PC-3 (cell line): Measurements from ENCODE around the gene ABCA2. TPM values are rescaled to one million over a fixed set of nuclear protein-coding genes. Genes with fewer than 3 reads are reported as not detected.

Source experiments
- ATAC-seq: fragments of 200-7000 bp; cut with Tn5 transposase; 2 replicates; pipeline ENCODE4 v1.9.1; 2020; ENCODE audit warnings: mild to moderate bottlenecking, moderate library complexity
- BruUV-seq: library from RNA; stranded (reverse); fragments of 400-500 nt; replicated peaks from 2 replicates; lab custom pipeline; 2021; lab: Mats Ljungman, UMichigan
- CTCF ChIA-PET: fragments of 300-600 bp; sonication (Branson Sonifier 250); formaldehyde crosslinking; loops from one replicate; lab custom pipeline; 2022; ENCODE audit warnings: antibody characterized with exemption; lab: Charles Lee
- POLR2A ChIA-PET: fragments of 300-600 bp; sonication (Branson Sonifier 250); formaldehyde crosslinking; loops from one replicate; lab custom pipeline; 2022; ENCODE audit warnings: antibody characterized with exemption; ENCODE audit not compliant: unreplicated experiment; lab: Charles Lee
- DNase-seq: peaks from one replicate; pipeline ENCODE4 v3.0.0-alpha.2; 2015
- H2AFZ ChIP-seq: fragments of 300-600 bp; sonication (generic); 2 replicates; pipeline ENCODE4 v1.6.0; 2016; ENCODE audit warnings: antibody characterized with exemption, low read length
- H3F3A ChIP-seq: fragments of 300-600 bp; sonication (generic); one replicate; pipeline ENCODE4 v1.6.0; 2017; ENCODE audit warnings: antibody characterized with exemption, low read length, control low read depth, mild to moderate bottlenecking; ENCODE audit not compliant: unreplicated experiment
- H3K27ac ChIP-seq: fragments of 300-600 bp; sonication (generic); 2 replicates; pipeline ENCODE4 v1.5.1; 2016; ENCODE audit warnings: mild to moderate bottlenecking, low read length
- H3K27me3 ChIP-seq: fragments of 300-600 bp; sonication (generic); 2 replicates; pipeline ENCODE4 v1.6.1; 2016; ENCODE audit warnings: low read length, mixed read lengths
- H3K36me3 ChIP-seq: fragments of 300-600 bp; sonication (generic); 2 replicates; pipeline ENCODE4 v1.6.1; 2016; ENCODE audit warnings: low read depth, mixed run types, low read length, mixed read lengths
- H3K4me1 ChIP-seq: fragments of 300-600 bp; sonication (generic); 2 replicates; pipeline ENCODE4 v1.5.1; 2016; ENCODE audit warnings: low read length; ENCODE audit not compliant: insufficient read depth
- H3K4me2 ChIP-seq: fragments of 300-600 bp; sonication (generic); 2 replicates; pipeline ENCODE4 v1.6.0; 2016; ENCODE audit warnings: low read length
- H3K4me3 ChIP-seq: fragments of 300-600 bp; sonication (generic); 2 replicates; pipeline ENCODE4 v1.5.1; 2016; ENCODE audit warnings: mild to moderate bottlenecking, low read length, mixed read lengths
- H3K79me2 ChIP-seq: fragments of 300-600 bp; sonication (generic); 2 replicates; pipeline ENCODE4 v1.6.1; 2017; ENCODE audit warnings: low read length, mixed read lengths
- H3K9ac ChIP-seq: fragments of 300-600 bp; sonication (generic); 2 replicates; pipeline ENCODE4 v1.6.0; 2016; ENCODE audit warnings: mild to moderate bottlenecking, low read length
- H3K9me2 ChIP-seq: fragments of 300-600 bp; sonication (generic); replicated peaks from 2 replicates; pipeline ENCODE4 v1.6.1; 2016; ENCODE audit warnings: mixed run types, low read length, mixed read lengths
- H3K9me3 ChIP-seq: fragments of 300-600 bp; sonication (generic); 2 replicates; pipeline ENCODE4 v1.6.1; 2016; ENCODE audit warnings: low read length, mixed read lengths
- H4K20me1 ChIP-seq: fragments of 300-600 bp; sonication (generic); 2 replicates; pipeline ENCODE4 v1.6.1; 2016; ENCODE audit warnings: low read length, mixed read lengths
- CTCF ChIP-seq: fragments of 300-600 bp; sonication (generic); conservative IDR thresholded peaks from 2 replicates; pipeline ENCODE4 v1.5.1; 2017; ENCODE audit warnings: antibody characterized with exemption, low read depth, mild to moderate bottlenecking, low read length
- EZH2 ChIP-seq: fragments of 300-600 bp; sonication (generic); IDR thresholded peaks from one replicate; pipeline ENCODE4 v1.6.1; 2017; ENCODE audit warnings: antibody characterized with exemption, mild to moderate bottlenecking, low read length; ENCODE audit not compliant: unreplicated experiment
- EZH2phosphoT487 ChIP-seq: fragments of 300-600 bp; sonication (generic); IDR thresholded peaks from 2 replicates; pipeline ENCODE4 v1.6.1; 2018; ENCODE audit warnings: mild to moderate bottlenecking, antibody characterized with exemption, low read length, borderline replicate concordance
- intact Hi-C: fragments of 100-400 bp; cut with micrococcal nuclease; formaldehyde crosslinking; loops from 2 replicates; pipeline ENCODE4 v1.9.0; 2023
- total RNA-seq: library from RNA; depleted of rRNA; stranded (reverse); fragments of >200 nt; gene quantifications from 2 replicates; pipeline ENCODE4 v1.2.3, GENCODE V29; 2014

ABCA2 gene
- total RNA-seq, 1 experiment from 2014 or later, result 31.5 TPM

GRCh38 chr9:137052998-137053943 lies 25.2 kb upstream of the ABCA2 start:
- ChIA-PET POLR2A (no interaction called here), CTCF (interaction anchor here (0.6 to 1.0 kb wide), 2 partner anchors 13 to 18 kb away, joined by 3 to 4 read pairs; no protein-coding TSS in a partner anchor)
- Histone ChIP-seq H3K4me1 (peaks cover 24% of the 10 kb centered on the region), H3K4me3 (peak overlapping the region; percentile 67), H3K79me2 (no peaks in the 10 kb centered on the region), H3K27me3 (no peaks in the 10 kb centered on the region), H3K9ac (no peak overlapping the region), H3F3A (no peaks in the 10 kb centered on the region), H3K36me3 (no peaks in the 10 kb centered on the region), H3K4me2 (peak overlapping the region; percentile 92), H4K20me1 (no peaks in the 10 kb centered on the region), H3K9me3 (no peaks in the 10 kb centered on the region), H3K27ac (no peak overlapping the region), H3K9me2 (no peaks in the 10 kb centered on the region), H2AFZ (peak overlapping the region; percentile 48; the same call in 1 of the 2 replicates)
- no TSS peak for BruUV-seq
- TF ChIP-seq EZH2phosphoT487 (no peak), CTCF (no peak), EZH2 (no peak)
- peak; percentile 10 for ATAC-seq
- intact Hi-C loops, result no loop called here
- no peak for DNase-seq

DNA sequence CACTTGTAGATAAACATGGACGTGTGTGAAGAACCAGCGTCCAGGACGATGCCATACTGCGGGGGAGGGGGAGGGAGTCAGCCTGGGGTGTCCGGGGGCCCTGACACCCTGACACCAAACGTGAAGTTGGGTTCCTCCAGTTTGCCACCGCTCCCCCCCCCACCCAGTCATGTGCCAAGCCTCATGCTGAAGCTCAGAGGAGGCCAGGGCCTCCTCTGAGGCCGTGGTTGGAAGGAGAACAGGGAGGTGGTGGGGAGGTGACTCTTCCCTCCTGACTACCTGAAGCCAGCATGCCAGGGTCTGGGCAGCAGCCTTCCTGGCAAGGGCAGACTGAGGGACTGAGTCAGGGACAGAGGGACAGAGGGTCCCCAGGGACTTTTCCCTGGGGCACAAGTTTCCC lies 24.3 kb upstream of the ABCA2 start:
- POLR2A ChIA-PET, result no interaction called here
- no peaks in the 10 kb centered on the region for H3F3A ChIP-seq
- no peak for ATAC-seq
- no peaks in the 10 kb centered on the region for H3K27me3 ChIP-seq
- H3K4me2 ChIP-seq, result no peak overlapping the region
- intact Hi-C loops, result no loop called here
- H3K4me3 ChIP-seq, result no peak overlapping the region
- CTCF ChIA-PET, result interaction anchor here (0.6 to 1.0 kb wide), 2 partner anchors 14 to 17 kb away, joined by 3 to 4 read pairs; no protein-coding TSS in a partner anchor
- TF ChIP-seq EZH2phosphoT487, result no peak
- no peak for TF ChIP-seq EZH2
- no peak for TF ChIP-seq CTCF
- H3K9me3 ChIP-seq, result no peaks in the 10 kb centered on the region
- no peak overlapping the region for H3K27ac ChIP-seq
- no peaks in the 10 kb centered on the region for H3K79me2 ChIP-seq
- H3K4me1 ChIP-seq, result peaks cover 20% of the 10 kb centered on the region
- H2AFZ ChIP-seq, result no peak overlapping the region
- BruUV-seq, result no TSS peak
- no peak for DNase-seq
- H4K20me1 ChIP-seq, result no peaks in the 10 kb centered on the region
- H3K9me2 ChIP-seq, result no peaks in the 10 kb centered on the region
- H3K36me3 ChIP-seq, result no peaks in the 10 kb centered on the region
- H3K9ac ChIP-seq, result no peak overlapping the region
